ENCODE measurements around the gene FBXL13.
"Not testable (repeated sequence)": the region's sequence is repeated elsewhere in the genome, so short reads cannot be mapped to it uniquely, and the experiment has no call there.

FBXL13 gene

DNA sequence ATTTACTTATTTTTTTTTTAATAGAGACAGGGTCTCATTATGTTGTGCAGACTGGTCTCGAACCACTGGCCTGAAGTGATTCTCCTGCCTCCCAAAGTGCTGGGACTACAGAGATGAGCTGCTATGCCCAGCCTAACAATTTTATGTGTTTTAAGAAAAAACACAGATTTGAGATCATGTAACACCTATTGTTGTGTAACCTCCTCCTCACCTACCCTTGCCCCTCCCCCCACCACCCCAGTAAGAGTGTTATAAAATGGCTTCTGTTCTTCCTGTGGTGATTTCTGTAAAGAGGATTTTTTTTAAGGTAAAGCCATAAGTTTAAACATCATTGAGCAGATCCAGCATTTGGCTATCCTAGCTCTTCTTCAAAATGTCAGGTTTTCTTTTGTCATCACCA is 7.9 kb upstream of the FBXL13 start:
- DNase-seq (ENCODE audit: insufficient read length, low spot score) (no peak), FAIRE-seq (no peak)

GRCh38 chr7:103080923-103081322 is 6.3 kb upstream of the FBXL13 start:
- DNase-seq (ENCODE audit: insufficient read length, low spot score) (no peak), FAIRE-seq (no peak)

DNA sequence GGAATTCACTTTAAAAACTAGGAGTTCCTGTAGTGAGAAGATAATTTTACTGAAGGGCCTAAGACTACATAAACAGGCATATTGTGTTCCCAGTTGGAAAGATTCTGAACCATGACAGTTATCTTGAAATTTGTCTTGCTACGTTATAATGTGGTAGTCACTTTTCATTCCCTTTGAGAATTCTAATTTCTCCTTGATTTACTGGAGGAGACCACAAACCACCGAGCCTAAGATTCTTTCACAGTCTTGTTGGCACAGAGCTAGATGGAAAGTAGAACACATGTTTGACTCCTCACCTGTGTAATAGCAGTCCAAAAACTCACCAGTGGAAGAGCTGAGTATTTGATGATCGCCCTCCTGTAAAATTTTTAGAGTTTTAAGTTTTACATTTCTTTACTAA is 5.2 kb upstream of the FBXL13 start:
- FAIRE-seq (no peak), DNase-seq (ENCODE audit: insufficient read length, low spot score) (no peak)

GRCh38 chr7:103078226-103078625 is 3.6 kb upstream of the FBXL13 start:
- DNase-seq (ENCODE audit: insufficient read length, low spot score); FAIRE-seq: not testable (repeated sequence)

DNA sequence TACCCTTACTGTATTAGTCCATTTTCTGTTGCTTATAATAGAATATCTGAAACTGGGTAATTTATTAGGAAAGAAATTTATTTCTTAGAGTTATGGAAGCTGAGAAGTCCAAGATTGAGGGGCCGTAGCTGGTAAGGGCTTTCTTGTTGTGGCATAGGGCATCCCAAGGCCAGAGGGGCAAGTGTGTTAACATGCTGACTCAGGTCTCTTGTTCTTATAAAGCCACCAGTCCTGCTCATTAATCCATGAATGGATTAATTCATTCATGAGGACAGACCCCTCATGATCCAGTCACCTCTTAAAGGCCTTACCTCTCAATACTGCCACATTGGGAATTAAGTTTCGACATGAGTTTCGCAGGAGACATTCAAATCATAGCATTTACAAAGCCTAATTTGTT is 2.7 kb upstream of the FBXL13 start:
- DNase-seq (ENCODE audit: insufficient read length, low spot score), result no peak
- no peak for FAIRE-seq

DNA sequence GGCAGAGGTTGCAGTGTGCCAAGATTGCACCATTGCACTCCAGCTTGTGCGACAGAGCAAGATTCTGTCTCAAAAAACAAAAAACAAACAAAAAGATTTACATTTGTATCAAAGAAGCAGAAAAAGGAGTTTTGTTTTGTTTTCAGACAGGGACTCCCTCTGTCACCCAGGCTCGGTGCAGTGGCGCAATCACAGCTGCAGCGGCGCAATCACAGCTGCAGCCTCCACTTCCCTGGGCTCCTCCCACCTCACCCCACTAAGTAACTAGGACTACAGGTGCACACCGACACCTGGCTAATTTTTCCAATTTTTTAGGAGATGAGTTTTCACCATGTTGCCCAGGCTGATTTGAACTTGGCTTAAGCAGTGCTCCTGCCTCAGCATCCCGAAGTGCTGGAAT is 2.2 kb upstream of the FBXL13 start:
- DNase-seq (ENCODE audit: insufficient read length, low spot score) (no peak), FAIRE-seq (no peak)

GRCh38 chr7:103075337-103075918 is 832 bp upstream of the FBXL13 start:
- DNase-seq (ENCODE audit: insufficient read length, low spot score) (peak; percentile 28), FAIRE-seq (no peak)

DNA sequence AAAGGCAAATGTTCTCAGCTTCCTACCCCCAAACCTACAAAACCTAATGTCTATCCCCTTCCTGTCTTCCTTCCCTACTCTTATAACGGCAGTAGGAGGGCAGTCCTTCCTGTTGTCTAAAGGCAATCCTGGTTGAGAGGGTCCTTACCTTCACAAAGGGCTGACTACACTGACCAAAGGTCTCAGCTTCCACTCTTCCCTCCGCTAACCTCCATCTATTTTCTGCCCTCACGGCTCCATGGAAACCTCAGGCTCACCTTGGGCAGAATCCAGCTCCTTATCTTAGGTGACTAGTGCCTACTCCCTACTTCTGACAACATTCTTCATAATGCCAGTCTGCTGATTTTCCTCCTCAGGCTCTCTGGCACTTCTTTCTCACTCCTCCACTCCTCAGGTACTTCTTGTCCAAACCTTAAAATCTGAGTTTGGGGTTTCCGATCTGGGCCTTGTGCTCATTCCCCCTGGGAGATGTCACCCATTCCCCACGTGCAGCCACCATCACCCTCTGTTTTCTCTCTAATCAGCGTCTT is 542 bp downstream of the FBXL13 start:
- FAIRE-seq, result no peak
- no peak for DNase-seq (ENCODE audit: insufficient read length, low spot score)

DNA sequence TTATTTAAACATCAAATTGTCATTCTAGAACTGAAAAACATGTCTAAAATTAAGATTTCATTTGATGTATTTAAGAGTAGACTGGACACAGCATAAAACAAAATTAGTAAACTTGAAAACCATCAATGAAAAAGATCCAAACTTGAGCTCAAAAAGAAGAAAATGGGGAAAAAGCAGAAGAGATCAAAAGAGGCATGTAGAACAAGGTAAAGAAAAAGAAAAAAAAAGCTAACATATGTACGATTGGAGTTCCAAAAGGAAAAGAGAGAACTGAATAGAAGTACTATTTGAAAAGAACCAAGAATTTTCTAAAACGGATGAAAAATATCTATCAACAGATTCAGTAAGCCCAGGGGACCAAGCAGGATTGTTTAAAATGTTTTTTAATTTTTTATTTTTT is 3.6 kb downstream of the FBXL13 start:
- FAIRE-seq (no peak), DNase-seq (ENCODE audit: insufficient read length, low spot score) (no peak)

- DNase-seq (ENCODE audit: insufficient read length, low spot score), result no peak
- FAIRE-seq, result no peak
These were observed 5.9 kb downstream of the FBXL13 start for GRCh38 chr7:103068414-103069403.

GRCh38 chr7:103065667-103066066 is 8.9 kb downstream of the FBXL13 start:
- FAIRE-seq (no peak), DNase-seq (ENCODE audit: insufficient read length, low spot score) (peak; percentile 21)

GRCh38 chr7:103063895-103064294 is 10.7 kb downstream of the FBXL13 start:
- no peak for FAIRE-seq
- no peak for DNase-seq (ENCODE audit: insufficient read length, low spot score)

DNA sequence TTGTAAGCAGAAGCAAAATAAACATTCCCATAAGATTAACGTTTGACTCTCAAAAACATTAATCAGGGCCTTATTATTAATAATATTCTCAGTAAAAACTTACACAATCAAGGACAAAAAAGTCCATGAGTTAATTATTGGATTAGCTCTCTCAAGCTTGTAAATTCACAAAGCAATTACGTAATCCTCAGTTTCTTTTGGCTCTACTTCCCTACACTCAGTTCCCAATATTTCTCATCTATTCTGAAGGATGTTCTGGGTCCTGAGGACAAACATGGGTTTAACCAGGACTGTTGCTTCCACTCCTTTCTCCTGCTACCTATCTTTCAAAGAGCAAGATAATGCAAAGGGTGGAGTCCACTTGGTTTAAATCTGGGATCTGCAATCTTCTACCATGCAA is 15.1 kb downstream of the FBXL13 start:
- no peak for FAIRE-seq
- no peak for DNase-seq (ENCODE audit: insufficient read length, low spot score)

- DNase-seq (ENCODE audit: insufficient read length, low spot score) (no peak), FAIRE-seq (no peak)
These were observed 16.5 kb downstream of the FBXL13 start for GRCh38 chr7:103058122-103058521.

DNA sequence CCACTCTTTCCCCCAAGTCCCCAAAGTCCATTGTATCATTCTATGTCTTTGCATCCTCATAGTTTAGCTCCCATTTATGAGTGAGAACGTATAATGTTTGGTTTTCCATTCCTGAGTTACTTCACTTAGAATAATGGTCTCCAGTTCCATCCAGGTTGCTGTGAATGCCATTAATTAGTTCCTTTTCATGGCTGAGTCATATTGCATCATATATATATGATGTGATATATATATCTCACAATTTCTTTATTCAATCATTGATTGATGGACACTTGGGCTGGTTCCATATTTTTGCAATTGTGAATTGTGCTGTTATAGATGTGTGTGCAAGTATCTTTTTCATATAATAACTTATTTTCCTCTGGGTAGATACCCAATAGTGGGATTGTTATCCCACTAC is 18.6 kb downstream of the FBXL13 start:
- not testable (repeated sequence) for DNase-seq (ENCODE audit: insufficient read length, low spot score); FAIRE-seq

GRCh38 chr7:103051519-103051918 is 23.1 kb downstream of the FBXL13 start:
- DNase-seq (ENCODE audit: insufficient read length, low spot score), result no peak
- no peak for FAIRE-seq

GRCh38 chr7:103048833-103049232 is 25.8 kb downstream of the FBXL13 start:
- no peak for FAIRE-seq
- DNase-seq (ENCODE audit: insufficient read length, low spot score), result no peak

DNA sequence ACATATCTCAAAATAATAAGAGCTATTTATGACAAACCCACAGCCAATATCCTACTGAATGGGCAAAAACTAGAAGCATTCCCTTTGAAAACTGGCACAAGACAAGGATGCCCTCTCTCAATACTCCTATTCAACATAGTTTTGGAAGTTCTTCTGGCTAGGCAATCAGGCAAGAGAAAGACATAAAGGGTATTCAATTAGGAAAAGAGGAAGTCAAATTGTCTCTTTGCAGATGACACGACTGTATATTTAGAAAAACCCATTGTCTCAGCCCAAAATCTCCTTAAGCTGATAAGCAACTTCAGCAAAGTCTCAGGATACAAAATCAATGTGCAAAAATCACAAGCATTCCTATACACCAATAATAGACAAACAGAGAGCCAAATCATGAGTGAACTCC is 32.8 kb downstream of the FBXL13 start:
- not testable (repeated sequence) for FAIRE-seq; DNase-seq (ENCODE audit: insufficient read length, low spot score)

GRCh38 chr7:103037823-103038739 is 36.5 kb downstream of the FBXL13 start:
- FAIRE-seq; DNase-seq (ENCODE audit: insufficient read length, low spot score): not testable (repeated sequence)

GRCh38 chr7:103037476-103037822 is 37.1 kb downstream of the FBXL13 start:
- no peak for FAIRE-seq
- no peak for DNase-seq (ENCODE audit: insufficient read length, low spot score)

DNA sequence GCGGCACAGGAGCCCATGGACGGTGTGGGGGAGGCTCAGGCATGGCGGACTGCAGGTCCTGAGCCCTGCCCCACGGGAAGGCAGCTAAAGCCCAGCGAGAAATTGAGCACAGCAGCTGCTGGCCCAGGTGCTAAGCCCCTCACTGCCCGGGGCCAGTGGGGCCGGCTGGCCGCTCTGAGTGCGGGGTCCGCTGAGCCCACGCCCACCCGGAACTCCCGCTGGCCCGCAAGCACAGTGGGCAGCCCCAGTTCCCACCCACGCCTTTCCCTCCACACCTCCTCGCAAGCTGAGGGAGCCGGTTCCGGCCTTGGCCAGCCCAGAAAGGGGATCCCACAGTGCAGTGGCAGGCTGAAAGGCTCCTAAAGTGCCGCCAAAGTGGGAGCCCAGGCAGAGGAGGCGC is 40.3 kb downstream of the FBXL13 start:
- not testable (repeated sequence) for DNase-seq (ENCODE audit: insufficient read length, low spot score); FAIRE-seq
